ENCODE results near the gene HIVEP3.

DNA sequence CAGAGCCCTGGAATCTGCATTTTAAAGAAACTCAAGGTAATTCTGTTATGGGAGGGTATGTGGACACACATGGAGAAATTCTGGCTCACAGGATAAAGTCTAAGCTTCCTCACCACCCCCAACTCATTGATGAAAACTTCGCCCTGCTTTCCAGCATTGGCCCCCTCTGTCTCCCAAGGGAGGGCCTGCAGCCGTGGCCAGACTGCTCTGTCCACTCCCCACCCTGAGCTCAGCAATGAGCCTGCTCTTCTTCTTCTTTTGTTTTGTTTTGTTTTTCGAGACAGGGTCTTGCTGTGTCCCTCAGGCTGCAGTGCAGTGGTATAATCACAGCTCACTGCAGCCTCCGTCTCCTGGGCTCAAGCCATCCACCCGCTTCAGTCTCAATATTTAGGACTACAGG, 297.5 kb downstream of the HIVEP3 start:
- TF ChIP-seq, protein P1, sequence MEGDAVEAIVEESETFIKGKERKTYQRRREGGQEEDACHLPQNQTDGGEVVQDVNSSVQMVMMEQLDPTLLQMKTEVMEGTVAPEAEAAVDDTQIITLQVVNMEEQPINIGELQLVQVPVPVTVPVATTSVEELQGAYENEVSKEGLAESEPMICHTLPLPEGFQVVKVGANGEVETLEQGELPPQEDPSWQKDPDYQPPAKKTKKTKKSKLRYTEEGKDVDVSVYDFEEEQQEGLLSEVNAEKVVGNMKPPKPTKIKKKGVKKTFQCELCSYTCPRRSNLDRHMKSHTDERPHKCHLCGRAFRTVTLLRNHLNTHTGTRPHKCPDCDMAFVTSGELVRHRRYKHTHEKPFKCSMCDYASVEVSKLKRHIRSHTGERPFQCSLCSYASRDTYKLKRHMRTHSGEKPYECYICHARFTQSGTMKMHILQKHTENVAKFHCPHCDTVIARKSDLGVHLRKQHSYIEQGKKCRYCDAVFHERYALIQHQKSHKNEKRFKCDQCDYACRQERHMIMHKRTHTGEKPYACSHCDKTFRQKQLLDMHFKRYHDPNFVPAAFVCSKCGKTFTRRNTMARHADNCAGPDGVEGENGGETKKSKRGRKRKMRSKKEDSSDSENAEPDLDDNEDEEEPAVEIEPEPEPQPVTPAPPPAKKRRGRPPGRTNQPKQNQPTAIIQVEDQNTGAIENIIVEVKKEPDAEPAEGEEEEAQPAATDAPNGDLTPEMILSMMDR (IDR thresholded peaks at IDR 0.05) = no peak
- TF ChIP-seq EZH2 (IDR thresholded peaks at IDR 0.05) = no peak
- TF ChIP-seq EZH2phosphoT487 (IDR thresholded peaks at IDR 0.05) = no peak
